ENCODE data around the gene TMEM50A.
A peak's percentile ranks its signal among the peaks of the same experiment; 100 is the strongest.
"Not testable (repeated sequence)": the region's sequence is repeated elsewhere in the genome, so short reads cannot be mapped to it uniquely, and the experiment has no call there.

The TMEM50A gene

DNA sequence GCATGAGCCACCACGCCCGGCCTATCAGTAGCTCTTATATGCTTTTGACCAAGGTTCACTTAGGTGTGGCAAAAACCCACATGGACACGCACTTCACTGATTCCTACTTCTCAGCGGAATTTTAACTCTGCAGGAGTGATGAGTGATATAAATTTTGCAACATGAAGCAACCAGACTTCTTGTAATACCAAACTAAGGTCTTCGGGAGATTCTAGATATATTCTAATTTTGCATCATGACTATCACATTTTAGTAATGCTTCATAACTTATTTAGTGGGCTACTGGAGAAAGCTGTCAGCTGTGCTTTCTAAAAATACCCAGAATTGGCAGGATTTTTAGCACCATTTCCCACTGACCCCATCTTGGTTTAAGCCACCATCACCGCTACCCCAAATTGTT is 54.7 kb downstream of the TMEM50A start:
- no peak overlapping the region for H3K27ac ChIP-seq
- H3K27me3 ChIP-seq (replicated peaks), result no peaks in the 10 kb centered on the region
- DNase-seq, result no peak
- no peaks in the 10 kb centered on the region for H3K36me3 ChIP-seq (replicated peaks)
- H3K4me3 ChIP-seq (ENCODE audit: low read depth, low read length), result no peak overlapping the region
- TF ChIP-seq, protein P1, sequence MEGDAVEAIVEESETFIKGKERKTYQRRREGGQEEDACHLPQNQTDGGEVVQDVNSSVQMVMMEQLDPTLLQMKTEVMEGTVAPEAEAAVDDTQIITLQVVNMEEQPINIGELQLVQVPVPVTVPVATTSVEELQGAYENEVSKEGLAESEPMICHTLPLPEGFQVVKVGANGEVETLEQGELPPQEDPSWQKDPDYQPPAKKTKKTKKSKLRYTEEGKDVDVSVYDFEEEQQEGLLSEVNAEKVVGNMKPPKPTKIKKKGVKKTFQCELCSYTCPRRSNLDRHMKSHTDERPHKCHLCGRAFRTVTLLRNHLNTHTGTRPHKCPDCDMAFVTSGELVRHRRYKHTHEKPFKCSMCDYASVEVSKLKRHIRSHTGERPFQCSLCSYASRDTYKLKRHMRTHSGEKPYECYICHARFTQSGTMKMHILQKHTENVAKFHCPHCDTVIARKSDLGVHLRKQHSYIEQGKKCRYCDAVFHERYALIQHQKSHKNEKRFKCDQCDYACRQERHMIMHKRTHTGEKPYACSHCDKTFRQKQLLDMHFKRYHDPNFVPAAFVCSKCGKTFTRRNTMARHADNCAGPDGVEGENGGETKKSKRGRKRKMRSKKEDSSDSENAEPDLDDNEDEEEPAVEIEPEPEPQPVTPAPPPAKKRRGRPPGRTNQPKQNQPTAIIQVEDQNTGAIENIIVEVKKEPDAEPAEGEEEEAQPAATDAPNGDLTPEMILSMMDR (IDR thresholded peaks at IDR 0.05; ENCODE audit: low read depth, low read length, missing control alignments), result no peak
- in situ Hi-C loops (cut with HindIII; ENCODE audit: low pct_ligation_motif_present, low sequenced_read_pairs), result no loop called here

DNA sequence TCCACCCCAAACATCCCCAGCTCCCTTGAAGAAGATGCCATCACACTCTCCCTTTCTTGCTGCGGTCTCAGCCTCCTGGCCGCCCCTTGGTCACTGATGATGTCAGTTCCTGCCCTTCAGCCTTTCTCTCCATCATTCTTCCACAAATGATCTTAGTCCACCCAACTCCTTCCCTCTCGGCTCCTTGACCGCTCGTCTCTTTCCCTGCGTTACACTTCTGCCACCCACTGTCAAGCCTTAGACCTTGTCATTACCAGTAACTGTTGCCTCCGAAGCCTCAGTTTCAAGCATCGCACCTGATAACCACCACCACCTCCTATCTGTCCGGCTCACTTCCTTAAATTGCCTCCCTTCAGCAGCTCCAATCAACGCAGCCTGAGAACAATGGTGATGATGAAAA is 59.4 kb downstream of the TMEM50A start:
- H3K4me3 ChIP-seq (ENCODE audit: low read depth, low read length); H3K27ac ChIP-seq; H3K27me3 ChIP-seq (replicated peaks); H3K36me3 ChIP-seq (replicated peaks); DNase-seq; in situ Hi-C loops (cut with HindIII; ENCODE audit: low pct_ligation_motif_present, low sequenced_read_pairs): not testable (repeated sequence)

DNA sequence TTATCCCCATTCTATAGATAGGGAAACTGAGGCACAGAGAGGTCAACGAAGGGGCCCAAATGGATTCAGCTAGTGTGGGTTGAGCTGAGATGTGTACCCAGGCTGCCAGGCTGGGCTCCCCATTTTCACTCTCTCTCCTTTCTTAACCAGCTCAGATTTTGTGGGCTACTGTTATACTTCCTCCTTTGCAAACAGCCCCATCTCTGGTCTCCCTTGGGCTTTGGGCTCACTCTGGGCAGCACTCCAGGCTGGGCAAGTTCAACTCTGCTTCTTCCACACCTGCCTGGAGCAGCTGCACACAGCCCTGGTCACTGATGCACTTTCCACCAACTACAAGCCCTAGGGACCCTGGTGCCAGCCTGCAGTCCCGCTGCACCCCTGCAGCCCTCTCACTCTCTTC is 59.9 kb downstream of the TMEM50A start:
- in situ Hi-C loops (cut with HindIII; ENCODE audit: low pct_ligation_motif_present, low sequenced_read_pairs); H3K27me3 ChIP-seq (replicated peaks); H3K36me3 ChIP-seq (replicated peaks); H3K4me3 ChIP-seq (ENCODE audit: low read depth, low read length); DNase-seq; H3K27ac ChIP-seq: not testable (repeated sequence)

DNA sequence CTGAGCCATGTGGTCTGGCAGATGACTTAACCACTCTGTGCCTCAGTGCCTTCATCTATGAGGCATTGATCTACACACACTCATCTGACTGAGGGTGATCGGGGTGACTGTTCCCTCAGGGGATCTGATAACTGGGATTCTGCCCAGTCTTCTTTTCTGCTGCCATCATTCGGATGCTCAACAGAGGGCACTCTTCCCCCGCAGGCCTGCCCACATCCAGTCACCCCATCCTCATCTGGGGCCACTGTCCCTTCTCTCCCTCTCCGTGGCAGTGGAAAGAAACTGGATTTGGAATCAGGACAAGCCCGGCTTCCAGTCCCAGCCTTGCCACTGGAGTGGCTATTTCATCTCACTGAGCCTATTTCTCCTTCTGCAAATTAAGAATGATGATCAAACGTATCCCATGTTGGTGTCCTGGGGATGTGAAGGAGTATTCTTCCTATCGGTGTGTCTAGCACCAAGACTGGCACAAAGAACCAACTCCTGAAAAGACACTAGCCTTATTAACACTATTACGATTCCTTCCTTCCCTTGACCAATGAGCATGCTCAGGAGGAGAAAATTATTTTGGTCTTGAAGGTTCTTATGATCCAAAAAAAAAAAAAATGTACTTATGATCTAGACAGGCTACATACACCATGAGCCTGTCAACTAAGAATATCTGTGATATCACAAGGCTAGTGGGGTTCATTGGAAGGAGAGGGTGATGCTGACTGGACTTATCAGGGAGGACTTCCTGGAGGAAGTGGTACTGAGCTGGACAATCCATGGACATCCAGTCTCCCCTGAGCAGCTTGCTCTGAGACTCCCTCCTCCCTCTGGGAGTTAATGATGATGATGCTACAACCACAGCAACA is 65.0 kb downstream of the TMEM50A start:
- H3K27ac ChIP-seq; DNase-seq; H3K27me3 ChIP-seq (replicated peaks); H3K4me3 ChIP-seq (ENCODE audit: low read depth, low read length); H3K36me3 ChIP-seq (replicated peaks); in situ Hi-C loops (cut with HindIII; ENCODE audit: low pct_ligation_motif_present, low sequenced_read_pairs): not testable (repeated sequence)
- TF ChIP-seq, protein P1 (IDR thresholded peaks at IDR 0.05; ENCODE audit: low read depth, low read length, missing control alignments), result peak; percentile 32

DNA sequence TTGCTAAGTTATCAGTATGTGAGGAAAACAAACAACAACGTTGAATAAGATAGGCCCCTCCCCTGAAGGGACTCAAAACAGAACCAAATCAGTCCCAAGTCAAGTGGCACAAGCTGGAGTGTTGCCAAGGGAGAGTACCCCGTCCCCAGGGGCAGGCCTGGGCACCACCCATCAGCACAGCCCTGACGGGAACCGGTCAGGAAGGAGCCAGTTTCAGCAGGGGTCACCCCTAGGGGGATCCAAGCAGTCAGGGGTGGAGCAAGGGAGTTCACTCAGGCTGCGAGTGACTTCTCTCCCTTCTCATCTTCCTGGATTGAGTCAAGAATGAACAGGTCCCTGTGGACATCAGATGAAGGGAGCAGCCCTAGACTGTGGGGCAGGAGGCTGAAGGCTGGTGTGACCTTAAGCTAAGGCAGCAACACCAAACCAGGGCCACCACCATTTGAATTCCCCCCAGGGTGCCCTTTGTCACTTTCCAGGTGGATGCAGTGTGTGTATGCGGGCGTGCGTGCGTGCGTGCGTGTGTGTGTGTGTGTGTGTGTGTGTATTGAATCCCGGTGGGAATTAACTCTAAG is 67.7 kb downstream of the TMEM50A start:
- H3K27me3 ChIP-seq (replicated peaks); H3K36me3 ChIP-seq (replicated peaks); in situ Hi-C loops (cut with HindIII; ENCODE audit: low pct_ligation_motif_present, low sequenced_read_pairs): not testable (repeated sequence)

DNA sequence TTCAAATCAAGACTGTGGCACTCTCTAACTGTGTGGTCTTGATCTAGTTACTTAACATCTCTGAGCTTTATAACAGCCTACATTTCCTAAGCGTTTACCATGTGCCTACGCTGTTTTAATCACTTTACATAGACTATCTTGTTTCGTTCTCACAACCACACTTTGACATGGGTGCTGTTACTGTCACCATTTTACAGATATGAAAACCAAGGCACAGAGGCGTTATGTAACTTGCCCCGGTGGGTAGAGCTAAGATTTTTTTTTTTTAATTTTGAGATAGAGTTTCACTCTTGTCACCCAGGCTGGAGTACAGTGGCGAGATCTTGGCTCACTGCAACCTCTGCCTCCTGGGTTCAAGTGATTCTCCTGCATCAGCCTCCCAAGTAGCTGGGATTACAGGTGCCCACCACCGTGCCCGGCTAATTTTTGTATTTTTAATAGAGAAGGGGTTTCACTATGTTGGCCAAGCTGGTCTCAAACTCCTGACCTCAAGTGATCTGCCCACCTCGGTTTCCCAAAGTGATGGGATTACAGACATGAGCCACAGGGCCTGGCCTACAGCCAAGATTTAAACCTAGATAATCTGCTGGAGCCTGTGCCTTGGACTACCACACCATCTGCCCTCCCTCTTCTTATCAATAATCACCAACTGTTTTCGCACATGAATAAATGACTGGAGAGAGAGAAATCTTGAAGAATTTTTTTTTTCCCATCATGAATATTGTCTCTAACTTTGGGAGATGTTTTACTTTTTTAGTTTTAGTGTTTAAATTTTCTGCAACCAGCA is 71.7 kb downstream of the TMEM50A start:
- H3K36me3 ChIP-seq (replicated peaks); in situ Hi-C loops (cut with HindIII; ENCODE audit: low pct_ligation_motif_present, low sequenced_read_pairs); DNase-seq; H3K4me3 ChIP-seq (ENCODE audit: low read depth, low read length); H3K27me3 ChIP-seq (replicated peaks); H3K27ac ChIP-seq: not testable (repeated sequence)

More for the DNA sequence above, 67.7 kb downstream of the TMEM50A start:
- DNase-seq; H3K27ac ChIP-seq; H3K4me3 ChIP-seq (ENCODE audit: low read depth, low read length): not testable (repeated sequence)

Data from brain microvascular endothelial cell (primary cell).